Ishikawa (cell line): ENCODE results near the gene SCN4A.

Experiments
- CEBPB ChIP-seq: IDR thresholded peaks from 2 replicates; pipeline ENCODE4 v1.6.1; 2012
- CREB1 ChIP-seq: IDR thresholded peaks from 2 replicates; pipeline ENCODE4 v1.6.1; 2012; ENCODE audit warnings: low read depth
- EGR1 ChIP-seq: IDR thresholded peaks from 2 replicates; pipeline ENCODE4 v1.6.1; 2012
- EP300 ChIP-seq: IDR thresholded peaks from 2 replicates; pipeline ENCODE4 v1.6.1; 2012; ENCODE audit warnings: borderline replicate concordance
- FOXM1 ChIP-seq: IDR thresholded peaks from 2 replicates; pipeline ENCODE4 v1.6.1; 2012; ENCODE audit warnings: low read depth, borderline replicate concordance
- MAX ChIP-seq: IDR thresholded peaks from 2 replicates; pipeline ENCODE4 v1.6.1; 2012
- NFIC ChIP-seq: IDR thresholded peaks from 2 replicates; pipeline ENCODE4 v1.6.1; 2012
- RAD21 ChIP-seq: IDR thresholded peaks from 2 replicates; pipeline ENCODE4 v1.6.1; 2012; ENCODE audit warnings: low read depth
- REST ChIP-seq: IDR thresholded peaks from 2 replicates; pipeline ENCODE4 v1.6.1; 2012; ENCODE audit warnings: low read depth, mild to moderate bottlenecking
- TAF1 ChIP-seq: IDR thresholded peaks from 2 replicates; pipeline ENCODE4 v1.6.1; 2012; ENCODE audit warnings: low read depth, mild to moderate bottlenecking
- TCF12 ChIP-seq: IDR thresholded peaks from 2 replicates; pipeline ENCODE4 v1.6.1; 2012; ENCODE audit warnings: low read depth
- TEAD4 ChIP-seq: IDR thresholded peaks from 2 replicates; pipeline ENCODE4 v1.6.1; 2012
- USF1 ChIP-seq: IDR thresholded peaks from 2 replicates; pipeline ENCODE4 v1.6.1; 2012
- YY1 ChIP-seq: IDR thresholded peaks from 2 replicates; pipeline ENCODE4 v1.6.1; 2012; ENCODE audit warnings: low read depth
- ZBTB7A ChIP-seq: IDR thresholded peaks from 2 replicates; pipeline ENCODE4 v1.6.1; 2012; ENCODE audit warnings: low read depth

Gene SCN4A

GRCh38 chr17:63974594-63975192 lies 2.0 kb upstream of the SCN4A start:
- TF ChIP-seq EP300 (0 out of 2 replicates have a peak, but pooled peaks have one; percentile 4), NFIC (no peak), EGR1 (no peak), YY1 (no peak), FOXM1 (no peak), CEBPB (no peak), TAF1 (no peak)

GRCh38 chr17:63973930-63974593 lies 1.3 kb upstream of the SCN4A start:
- TF ChIP-seq USF1 (peak; percentile 15; the same call in 1 of the 2 replicates), FOXM1 (no peak), NFIC (no peak; the same call in 1 of the 2 replicates), RAD21 (no peak), EGR1 (peak; percentile 97), MAX (peak; percentile 58), EP300 (peak; percentile 17; the same call in 1 of the 2 replicates), TEAD4 (peak; percentile 29; the same call in 1 of the 2 replicates), TAF1 (no peak), YY1 (no peak), REST (no peak), ZBTB7A (peak; percentile 91), TCF12 (no peak), CEBPB (peak; percentile 70), CREB1 (no peak)

GRCh38 chr17:63973247-63973646 lies 529 bp upstream of the SCN4A start:
- TF ChIP-seq TAF1 (no peak), USF1 (no peak)

- TF ChIP-seq TCF12 (no peak), CREB1 (no peak), YY1 (no peak), TEAD4 (no peak), NFIC (no peak), EGR1 (no peak), EP300 (no peak), FOXM1 (no peak), REST (no peak), CEBPB (no peak), RAD21 (no peak)
These were observed 3.4 kb downstream of the SCN4A start for GRCh38 chr17:63969278-63969677.

GRCh38 chr17:63967953-63968352 lies 4.8 kb downstream of the SCN4A start:
- TF ChIP-seq TAF1: no peak
- no peak for TF ChIP-seq YY1
- TF ChIP-seq MAX: no peak
- TF ChIP-seq RAD21: no peak
- TF ChIP-seq EGR1: no peak
- no peak for TF ChIP-seq EP300
- no peak for TF ChIP-seq TEAD4
- no peak for TF ChIP-seq CREB1
- TF ChIP-seq ZBTB7A: no peak
- TF ChIP-seq NFIC: no peak
- no peak for TF ChIP-seq USF1
- no peak for TF ChIP-seq TCF12
